GM19467 (cell line): ENCODE measurements around the gene ACSF3.
A peak's percentile ranks its signal among the peaks of the same experiment; 100 is the strongest.

ENCODE experiments used
- ATAC-seq: cut with Tn5 transposase; IDR thresholded peaks from one replicate; pipeline ENCODE4 v1.9.1; 2021; ENCODE audit warnings: mild to moderate bottlenecking, moderate library complexity; ENCODE audit not compliant: unreplicated experiment

Gene ACSF3

GRCh38 chr16:89108416-89108815, 14.8 kb downstream of the ACSF3 start:
- ATAC-seq, result no peak

GRCh38 chr16:89110641-89111040, 17.0 kb downstream of the ACSF3 start:
- no peak for ATAC-seq

- no peak for ATAC-seq
Measured at GRCh38 chr16:89111263-89111662, 17.6 kb downstream of the ACSF3 start.

GRCh38 chr16:89112377-89113151, 18.9 kb downstream of the ACSF3 start:
- no peak for ATAC-seq

- no peak for ATAC-seq
Measured at GRCh38 chr16:89113152-89113547, 19.5 kb downstream of the ACSF3 start.

GRCh38 chr16:89113661-89114060, 20.0 kb downstream of the ACSF3 start:
- ATAC-seq, result no peak

GRCh38 chr16:89114159-89114981, 20.7 kb downstream of the ACSF3 start:
- ATAC-seq, result no peak

- ATAC-seq, result peak; percentile 57
Measured at GRCh38 chr16:89115216-89115861, 21.7 kb downstream of the ACSF3 start.

GRCh38 chr16:89116341-89117226, 22.9 kb downstream of the ACSF3 start:
- ATAC-seq, result no peak

- ATAC-seq, result no peak
Measured at GRCh38 chr16:89117227-89117974, 23.7 kb downstream of the ACSF3 start.

- no peak for ATAC-seq
Measured at GRCh38 chr16:89117975-89118289, 24.3 kb downstream of the ACSF3 start.

- no peak for ATAC-seq
Measured at GRCh38 chr16:89118361-89119165, 24.9 kb downstream of the ACSF3 start.

- ATAC-seq, result no peak
Measured at GRCh38 chr16:89119166-89119621, 25.5 kb downstream of the ACSF3 start.

- no peak for ATAC-seq
Measured at GRCh38 chr16:89119661-89120141, 26.0 kb downstream of the ACSF3 start.

- ATAC-seq, result no peak
Measured at GRCh38 chr16:89120281-89120680, 26.6 kb downstream of the ACSF3 start.

GRCh38 chr16:89120921-89121351, 27.3 kb downstream of the ACSF3 start:
- no peak for ATAC-seq

- ATAC-seq, result no peak
Measured at GRCh38 chr16:89121691-89122321, 28.2 kb downstream of the ACSF3 start.

- ATAC-seq, result no peak
Measured at GRCh38 chr16:89122322-89122851, 28.7 kb downstream of the ACSF3 start.
